Lower leg skin (tissue), 3 donors: Measurements from ENCODE around the gene GNG12.

Experiments
- CTCF ChIP-seq, 3 donors: fragments of 450-650 bp; IDR thresholded peaks; one replicate each; pipeline ENCODE4 v1.5.1; 2016; ENCODE audit warnings: antibody characterized with exemption in 3 of 3, mild to moderate bottlenecking in 3 of 3, moderate library complexity in 2 of 3
- POLR2A ChIP-seq, 2 donors: fragments of 450-650 bp; IDR thresholded peaks; one replicate each; pipeline ENCODE4 v1.6.1; 2016 to 2017; ENCODE audit warnings: antibody characterized with exemption in 2 of 2, mild to moderate bottlenecking in 1 of 2, moderate library complexity in 1 of 2

GRCh38 chr1:67685558-67686266 is 147.6 kb downstream of the GNG12 start:
- no peak for TF ChIP-seq CTCF (IDR thresholded peaks at IDR 0.05)
- no peak for TF ChIP-seq POLR2A (IDR thresholded peaks at IDR 0.05)
